Jurkat, Clone E6-1 (cell line): ENCODE measurements around the gene CLEC11A.

ENCODE experiments used
- DNase-seq: peaks from one replicate; pipeline ENCODE4 v3.0.0-alpha.2; 2011; ENCODE audit warnings: low read depth, low spot score
- H3K4me3 ChIP-seq: 2 replicates; pipeline ENCODE4 v1.5.1; 2011; ENCODE audit warnings: mild to moderate bottlenecking, low read length, control low read depth, moderate library complexity

CLEC11A gene

GRCh38 chr19:50719566-50719965 is 3.6 kb upstream of the CLEC11A start, which contains the start of gene SHANK1:
SHANK1 (minus strand) TSS chr19:50719802; CDS start chr19:50716919, 2,883 bp downstream.
- H3K4me3 ChIP-seq, result peak within 1 kb of the TSS; percentile 40
- no peak for DNase-seq

GRCh38 chr19:50720181-50720920 is 2.8 kb upstream of the CLEC11A start:
- H3K4me3 ChIP-seq, result no peak overlapping the region
- no peak for DNase-seq

- H3K4me3 ChIP-seq, result no peak overlapping the region
- peak; percentile 77 for DNase-seq
Observed at GRCh38 chr19:50720921-50721381, 2.2 kb upstream of the CLEC11A start.

- no peak overlapping the region for H3K4me3 ChIP-seq
- DNase-seq, result no peak
Observed at GRCh38 chr19:50721441-50722137, 1.6 kb upstream of the CLEC11A start.

- no peak for DNase-seq
- H3K4me3 ChIP-seq, result peak overlapping the region; percentile 76
Observed at GRCh38 chr19:50722201-50723013, 757 bp upstream of the CLEC11A start.

- peak overlapping the region; percentile 76 for H3K4me3 ChIP-seq
- no peak for DNase-seq
Observed at GRCh38 chr19:50723735-50724521, 764 bp downstream of the CLEC11A start.

GRCh38 chr19:50724522-50725217 is 1.5 kb downstream of the CLEC11A start:
- peak; percentile 98 for DNase-seq
- peak overlapping the region; percentile 78 for H3K4me3 ChIP-seq

- DNase-seq, result no peak
- H3K4me3 ChIP-seq, result peak overlapping the region; percentile 78
Observed at GRCh38 chr19:50725218-50725910, 2.2 kb downstream of the CLEC11A start.

GRCh38 chr19:50725911-50726230 is 2.7 kb downstream of the CLEC11A start:
- DNase-seq, result no peak
- H3K4me3 ChIP-seq, result peak overlapping the region; percentile 78

GRCh38 chr19:50728084-50728737 is 5.0 kb downstream of the CLEC11A start:
- no peak overlapping the region for H3K4me3 ChIP-seq
- no peak for DNase-seq

- peak; percentile 60 for DNase-seq
- no peak overlapping the region for H3K4me3 ChIP-seq
Observed at GRCh38 chr19:50729894-50730293, 6.7 kb downstream of the CLEC11A start.

GRCh38 chr19:50735869-50736268 is 12.7 kb downstream of the CLEC11A start:
- no peak overlapping the region for H3K4me3 ChIP-seq
- no peak for DNase-seq

GRCh38 chr19:50736338-50736737 is 13.2 kb downstream of the CLEC11A start:
- H3K4me3 ChIP-seq, result no peak overlapping the region
- DNase-seq, result no peak

GRCh38 chr19:50739132-50739913 is 16.2 kb downstream of the CLEC11A start:
- no peak for DNase-seq
- no peak overlapping the region for H3K4me3 ChIP-seq

GRCh38 chr19:50739914-50740426 is 16.8 kb downstream of the CLEC11A start:
- no peak for DNase-seq
- H3K4me3 ChIP-seq, result no peak overlapping the region

- no peak for DNase-seq
- no peak overlapping the region for H3K4me3 ChIP-seq
Observed at GRCh38 chr19:50741179-50741933, 18.2 kb downstream of the CLEC11A start.
